ENCODE results near the gene TTC34. TPM values are rescaled to one million over a fixed set of nuclear protein-coding genes. Genes with fewer than 3 reads are reported as not detected.

The TTC34 gene
- total and polyA plus RNA-seq, 8 donors, result 0.18 to 0.99 (median 0.44) TPM

- no peak for TF ChIP-seq CTCF (IDR thresholded peaks at IDR 0.05)
- WGBS, 2 donors, result 85 to 89% methylated on average over 7 of the region's 7 CpGs
- Histone ChIP-seq H3K9me3 (no peaks in the 10 kb centered on the region), H3K4me3 (no peak overlapping the region), H3K27ac (no peak overlapping the region), H3K27me3 (no peaks in the 10 kb centered on the region), H3K4me1 (peaks cover 0 to 3% (median 0%) of the 10 kb centered on the region in 3 donors), H3K36me3 (no peaks in the 10 kb centered on the region)
- FAIRE-seq (no peak), ATAC-seq (no peak), DNase-seq (peak in 1 of 6 donors; percentile 44)
- intact Hi-C loops (cut with DNase I), result loop anchor here in 1 of 3 donors (10.0 kb wide), 1 partner anchor 212 kb away; no protein-coding TSS in a partner anchor
Observed at GRCh38 chr1:2636733-2637132, 164.8 kb downstream of the TTC34 start.

- intact Hi-C loops (cut with DNase I), result loop anchor here in 1 of 3 donors (10.0 kb wide), 1 partner anchor 211 kb away; no protein-coding TSS in a partner anchor
- no peak for FAIRE-seq
- no peak overlapping the region for H3K4me3 ChIP-seq
- TF ChIP-seq CTCF (IDR thresholded peaks at IDR 0.05), result no peak
- WGBS, 2 donors, result 72 to 76% methylated on average over 10 of the region's 10 CpGs
- H3K9me3 ChIP-seq, result no peaks in the 10 kb centered on the region
- H3K36me3 ChIP-seq, result no peaks in the 10 kb centered on the region
- no peaks in the 10 kb centered on the region for H3K27me3 ChIP-seq
- H3K27ac ChIP-seq, result no peak overlapping the region
- H3K4me1 ChIP-seq, result no peaks in the 10 kb centered on the region
- DNase-seq, result peak in 1 of 6 donors; percentile 53
- ATAC-seq, result no peak
Observed at GRCh38 chr1:2635361-2636010, 166.0 kb downstream of the TTC34 start.

- ATAC-seq, result no peak
- Histone ChIP-seq H3K27ac (no peak overlapping the region), H3K4me3 (no peak overlapping the region), H3K4me1 (no peaks in the 10 kb centered on the region), H3K36me3 (no peaks in the 10 kb centered on the region), H3K27me3 (peaks cover 0 to 6% (median 0%) of the 10 kb centered on the region in 4 donors), H3K9me3 (no peaks in the 10 kb centered on the region)
- no peak for FAIRE-seq
- intact Hi-C loops (cut with DNase I), result loop anchor here in 1 of 3 donors (10.0 kb wide), 1 partner anchor 209 kb away; no protein-coding TSS in a partner anchor
- no peak for TF ChIP-seq CTCF (IDR thresholded peaks at IDR 0.05)
- 38 to 55% methylated on average over 8 of the region's 8 CpGs for WGBS, 2 donors
- DNase-seq, result peak in 2 of 6 donors; percentile 22 to 64
Observed at GRCh38 chr1:2633936-2634491, 167.5 kb downstream of the TTC34 start.

GRCh38 chr1:2633366-2633935 lies 168.0 kb downstream of the TTC34 start:
- WGBS, 2 donors, result 81 to 86% methylated on average over 12 of the region's 12 CpGs
- no peak for ATAC-seq
- no peak for TF ChIP-seq CTCF (IDR thresholded peaks at IDR 0.05)
- H3K4me1 ChIP-seq, result no peaks in the 10 kb centered on the region
- FAIRE-seq, result no peak
- no peaks in the 10 kb centered on the region for H3K9me3 ChIP-seq
- DNase-seq, result peak in 1 of 6 donors; percentile 35
- H3K27ac ChIP-seq, result no peak overlapping the region
- peaks cover 0 to 10% (median 0%) of the 10 kb centered on the region in 4 donors for H3K27me3 ChIP-seq
- no peaks in the 10 kb centered on the region for H3K36me3 ChIP-seq
- intact Hi-C loops (cut with DNase I), result loop anchor here in 1 of 3 donors (10.0 kb wide), 1 partner anchor 209 kb away; no protein-coding TSS in a partner anchor
- H3K4me3 ChIP-seq, result no peak overlapping the region

Data from pancreas (tissue), 10 donors.